Cortex of kidney (tissue), 1 donor: ENCODE measurements around the gene EXOSC9.
"Not testable (repeated sequence)": the region's sequence is repeated elsewhere in the genome, so short reads cannot be mapped to it uniquely, and the experiment has no call there.

Experiments
- DNase-seq: peaks from one replicate; lab custom pipeline; 2025; lab: John Stamatoyannopoulos, UW

EXOSC9 gene, protein sequence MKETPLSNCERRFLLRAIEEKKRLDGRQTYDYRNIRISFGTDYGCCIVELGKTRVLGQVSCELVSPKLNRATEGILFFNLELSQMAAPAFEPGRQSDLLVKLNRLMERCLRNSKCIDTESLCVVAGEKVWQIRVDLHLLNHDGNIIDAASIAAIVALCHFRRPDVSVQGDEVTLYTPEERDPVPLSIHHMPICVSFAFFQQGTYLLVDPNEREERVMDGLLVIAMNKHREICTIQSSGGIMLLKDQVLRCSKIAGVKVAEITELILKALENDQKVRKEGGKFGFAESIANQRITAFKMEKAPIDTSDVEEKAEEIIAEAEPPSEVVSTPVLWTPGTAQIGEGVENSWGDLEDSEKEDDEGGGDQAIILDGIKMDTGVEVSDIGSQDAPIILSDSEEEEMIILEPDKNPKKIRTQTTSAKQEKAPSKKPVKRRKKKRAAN

DNA sequence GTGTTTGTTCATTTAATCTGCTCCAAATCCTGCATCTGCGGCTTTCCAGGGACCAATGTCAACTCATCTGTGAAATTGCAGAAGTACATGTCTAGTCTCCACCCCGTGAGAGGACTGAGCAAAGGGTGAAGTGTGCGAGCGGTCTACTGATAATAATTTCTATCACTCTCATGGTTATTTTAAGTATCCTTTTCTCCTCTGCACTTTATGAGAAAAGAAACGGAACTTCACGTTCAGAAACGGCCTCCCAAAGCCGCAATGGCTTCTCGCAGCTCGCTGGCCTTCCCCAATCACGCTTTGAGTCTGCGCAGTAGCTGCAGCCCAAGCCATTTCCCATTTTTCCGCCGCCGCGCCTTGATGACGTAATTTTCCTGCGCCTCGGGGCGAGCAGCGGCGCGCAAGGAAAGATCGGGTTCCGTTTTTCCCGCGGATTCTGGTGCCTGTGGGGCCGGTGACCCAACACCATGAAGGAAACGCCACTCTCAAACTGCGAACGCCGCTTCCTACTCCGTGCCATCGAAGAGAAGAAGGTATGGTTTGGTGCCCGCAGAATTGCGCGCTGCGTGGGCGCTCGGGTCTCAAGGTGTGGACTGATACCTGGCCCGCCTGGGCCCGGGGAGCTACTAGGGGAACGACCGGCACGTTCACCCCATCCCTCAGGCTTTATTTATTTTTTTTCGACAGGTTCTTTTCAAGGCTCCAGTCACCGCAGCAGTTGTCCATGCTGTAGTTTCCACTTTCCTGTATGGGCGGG is at the start of gene EXOSC9:
TSS of gene EXOSC9 (plus strand) at position 363 of the 754 bp plus-strand sequence. CDS start at position 465, 102 bp downstream.
- peak; percentile 20 for DNase-seq

DNA sequence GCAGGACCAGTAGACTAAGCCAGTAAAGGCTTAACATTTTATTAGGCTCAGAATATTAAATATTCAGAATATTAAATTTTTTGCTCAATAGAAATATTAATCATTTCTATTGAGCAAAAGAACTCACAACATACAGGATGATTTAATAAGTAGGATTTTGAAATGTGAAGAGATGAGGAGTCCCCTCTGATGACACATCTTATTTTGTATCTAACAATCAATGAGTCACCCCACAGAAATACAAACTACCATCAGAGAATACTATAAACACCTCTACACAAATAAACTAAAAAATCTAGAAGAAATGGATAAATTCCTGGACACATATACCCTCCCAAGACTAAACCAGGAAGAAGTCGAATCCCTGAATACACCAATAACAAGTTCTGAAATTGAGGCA is 49.0 kb upstream of the EXOSC9 start:
- not testable (repeated sequence) for DNase-seq

DNA sequence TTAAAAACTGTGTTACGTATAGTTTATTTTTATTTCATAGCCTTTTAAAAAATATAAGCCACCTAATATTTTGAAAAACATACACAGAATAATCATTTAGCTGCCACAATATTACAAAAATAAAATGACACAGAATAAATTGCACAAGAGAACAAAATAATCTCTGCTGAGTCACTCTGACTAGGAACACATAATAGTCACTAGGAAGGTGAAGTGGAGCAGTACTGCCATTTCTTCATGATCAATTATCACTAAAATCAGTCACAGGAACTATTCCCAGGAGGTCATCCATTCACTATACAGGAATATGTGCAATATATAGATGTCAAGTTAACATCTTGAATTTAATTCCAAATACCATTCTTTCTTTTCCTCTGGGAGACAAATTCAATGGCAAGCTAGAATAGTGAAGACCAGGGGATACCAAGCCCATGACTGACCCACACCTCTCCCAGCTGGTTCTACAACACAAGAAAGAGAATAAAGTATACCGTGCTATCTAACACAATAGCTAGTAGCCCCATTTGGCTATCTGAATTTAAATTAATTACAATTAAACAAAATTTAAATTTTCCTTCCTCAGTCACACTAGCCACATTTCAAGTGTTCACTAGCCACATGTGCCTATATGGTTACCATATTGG is 42.1 kb upstream of the EXOSC9 start:
- DNase-seq, result no peak

DNA sequence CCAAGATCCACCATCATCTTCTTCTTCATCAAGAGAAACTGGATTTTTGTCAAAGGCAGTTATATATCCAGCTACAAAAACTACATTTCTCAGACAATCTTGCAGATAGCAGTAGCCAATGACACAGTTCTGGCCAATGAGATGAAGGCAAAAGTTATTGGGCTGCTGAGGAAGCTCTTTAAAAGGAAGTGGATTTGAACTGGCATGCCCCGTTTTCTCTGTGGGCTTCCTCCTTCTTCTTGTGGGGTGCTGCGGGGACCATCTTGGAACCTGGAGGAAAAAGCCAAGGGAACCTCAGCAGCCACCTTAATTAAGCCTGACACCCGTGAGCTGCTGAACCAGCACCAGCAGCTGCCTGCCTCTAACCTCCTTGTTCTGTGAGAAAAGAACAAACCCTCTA is 40.9 kb upstream of the EXOSC9 start:
- no peak for DNase-seq

DNA sequence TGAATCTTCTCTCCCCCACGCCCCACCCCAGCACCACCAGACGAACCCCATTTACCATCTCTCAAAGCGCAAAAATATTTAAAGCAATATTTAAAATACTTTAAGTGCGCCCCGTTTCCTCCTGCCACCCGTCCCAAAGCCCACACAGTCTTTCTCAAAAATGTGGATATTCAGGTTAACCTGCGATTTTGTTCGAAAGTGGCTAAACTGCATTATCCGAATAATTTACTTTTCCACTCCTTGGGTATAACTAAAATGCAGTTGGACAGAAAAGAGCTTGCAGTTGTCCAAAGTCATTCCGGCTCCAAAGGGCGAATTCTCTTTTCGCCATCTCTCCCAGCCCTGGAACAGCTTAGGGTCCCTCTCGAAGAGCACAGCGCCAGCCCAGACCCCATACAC is 36.8 kb upstream of the EXOSC9 start:
- DNase-seq, result no peak

DNA sequence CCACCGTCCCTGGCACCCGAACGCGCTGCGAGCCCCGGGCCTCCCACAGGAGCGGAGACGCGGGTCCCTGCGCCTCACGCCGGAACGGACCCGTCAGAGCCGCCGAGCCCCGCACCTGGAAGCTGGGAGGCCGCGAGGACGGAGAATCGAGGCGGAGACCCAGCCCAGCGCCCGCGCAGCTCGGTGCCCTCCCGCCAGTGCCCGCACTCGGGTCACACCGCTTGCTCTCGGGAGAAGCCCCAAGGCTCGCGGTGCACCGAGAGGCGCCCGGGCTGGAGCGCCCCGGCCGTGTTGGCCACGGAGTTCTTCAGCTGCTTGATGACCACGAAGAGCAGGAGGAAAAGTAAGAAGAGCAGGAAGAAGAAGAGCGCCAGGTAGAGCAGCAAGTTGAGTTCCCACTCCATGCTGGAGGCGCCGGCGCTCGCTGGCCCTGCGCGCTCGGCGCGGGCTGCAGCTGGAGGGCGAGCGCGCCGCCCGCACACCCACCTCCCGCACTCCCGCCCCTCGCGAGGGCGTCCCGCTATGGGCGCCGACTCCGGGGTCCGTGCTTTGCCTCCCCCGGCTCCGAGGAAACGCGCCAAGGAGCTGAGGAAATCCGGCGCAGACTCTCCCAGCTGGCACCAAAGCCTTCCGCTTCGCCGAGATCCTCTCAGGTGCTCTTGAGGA is 36.3 kb upstream of the EXOSC9 start, which contains the start of gene SMIM43:
TSS of gene SMIM43 (minus strand) at position 463 of the 666 bp plus-strand sequence. CDS start at position 404, 59 bp downstream.
- DNase-seq, result no peak

DNA sequence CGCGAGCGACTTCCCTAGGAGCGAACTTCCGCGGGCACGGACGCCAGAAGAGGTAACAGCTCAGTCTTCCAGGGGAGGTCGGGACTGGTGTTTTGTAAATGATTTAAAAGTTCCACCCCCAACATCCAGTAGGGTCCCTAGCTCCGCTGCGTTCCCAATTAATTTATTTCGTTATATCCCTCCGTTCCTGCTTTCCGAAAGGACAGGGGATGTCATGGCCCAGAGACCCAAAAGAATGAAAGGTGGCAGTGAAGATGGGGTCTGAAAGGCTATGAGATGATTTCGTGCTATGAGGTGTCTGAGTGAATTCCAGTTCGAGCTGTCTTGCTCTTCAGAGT is 35.8 kb upstream of the EXOSC9 start:
- no peak for DNase-seq

DNA sequence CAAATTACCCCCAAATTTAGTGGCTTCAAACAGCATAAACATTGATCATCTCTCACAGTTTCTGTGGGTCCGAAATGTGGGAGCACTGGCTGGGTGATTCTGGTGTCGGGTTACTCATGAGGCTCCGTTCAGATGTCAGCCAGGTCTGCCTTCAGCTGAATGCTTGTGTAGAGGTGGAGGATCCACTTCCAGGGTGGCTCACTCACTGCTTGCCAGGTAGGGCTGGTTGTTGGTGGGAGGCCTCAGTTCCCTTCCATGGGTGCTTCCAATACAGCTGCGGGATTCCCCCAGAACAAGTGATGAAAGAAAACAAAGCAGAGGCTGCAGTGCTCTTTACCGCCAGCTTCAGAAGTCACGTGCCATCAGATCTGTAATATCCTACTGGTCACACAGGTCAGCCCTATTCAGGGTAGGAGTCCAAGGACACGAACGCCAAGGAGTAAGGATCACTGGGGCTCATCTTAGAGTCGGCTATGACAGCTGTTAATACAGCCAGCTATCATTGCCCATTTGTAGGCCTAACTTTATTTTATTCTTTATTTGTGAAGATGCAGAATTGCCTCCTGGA is 35.1 kb upstream of the EXOSC9 start:
- no peak for DNase-seq

DNA sequence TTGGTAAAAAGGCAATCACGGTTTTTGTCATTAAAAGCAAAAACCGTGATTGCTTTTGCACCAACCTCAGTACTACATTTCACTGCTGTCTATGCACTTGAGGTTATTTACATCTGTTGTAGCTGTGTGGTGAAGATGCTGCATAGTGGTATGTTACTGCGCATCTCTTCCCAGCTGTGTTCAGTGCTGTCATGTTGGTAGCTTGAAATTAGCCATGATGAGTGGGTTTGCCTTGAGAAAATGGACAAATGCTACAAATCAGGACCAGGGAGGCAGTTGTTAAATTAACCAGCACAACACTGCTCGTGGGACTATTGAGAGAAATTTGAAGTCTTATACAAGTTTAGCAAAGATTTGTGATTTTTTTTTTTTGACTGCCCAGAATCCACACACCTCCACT is 34.0 kb upstream of the EXOSC9 start:
- no peak for DNase-seq

DNA sequence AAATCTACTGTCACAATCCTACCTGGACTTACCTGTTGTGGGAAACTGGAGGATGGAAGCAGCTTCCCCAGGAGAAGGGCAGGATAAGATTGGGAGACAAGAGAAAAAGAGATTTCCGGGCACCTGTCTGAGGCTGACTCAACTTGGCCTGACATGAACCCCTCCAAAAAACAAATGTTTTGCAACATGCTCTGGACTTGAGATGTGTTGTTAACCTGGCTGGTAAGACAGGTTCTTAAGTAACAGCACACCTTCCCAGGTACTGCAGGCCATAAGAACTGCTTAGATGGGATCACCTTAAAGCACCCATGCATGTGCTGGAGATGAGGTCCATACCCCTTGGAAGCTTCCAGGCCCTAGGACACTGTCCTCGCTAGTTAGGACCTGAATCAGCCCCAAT is 31.8 kb upstream of the EXOSC9 start:
- DNase-seq, result no peak

DNA sequence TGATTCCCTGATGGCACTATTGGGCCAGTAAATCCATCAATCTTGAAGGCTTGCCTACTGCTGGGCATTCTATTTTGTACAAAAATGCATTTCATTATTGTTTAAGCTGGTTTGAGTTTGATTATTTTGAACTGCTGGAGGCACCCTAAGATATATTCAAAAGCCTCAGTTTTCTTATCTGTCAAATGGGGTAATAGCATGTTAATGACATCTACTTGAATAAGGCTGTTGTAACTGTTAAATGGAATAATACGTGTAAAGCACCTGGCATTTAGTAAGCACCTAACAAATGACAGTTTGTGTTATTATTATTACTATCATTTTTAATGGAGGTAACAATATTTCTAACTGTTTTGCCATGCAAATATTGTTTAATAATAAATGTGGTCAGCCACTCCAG is 29.3 kb upstream of the EXOSC9 start:
- DNase-seq, result no peak

DNA sequence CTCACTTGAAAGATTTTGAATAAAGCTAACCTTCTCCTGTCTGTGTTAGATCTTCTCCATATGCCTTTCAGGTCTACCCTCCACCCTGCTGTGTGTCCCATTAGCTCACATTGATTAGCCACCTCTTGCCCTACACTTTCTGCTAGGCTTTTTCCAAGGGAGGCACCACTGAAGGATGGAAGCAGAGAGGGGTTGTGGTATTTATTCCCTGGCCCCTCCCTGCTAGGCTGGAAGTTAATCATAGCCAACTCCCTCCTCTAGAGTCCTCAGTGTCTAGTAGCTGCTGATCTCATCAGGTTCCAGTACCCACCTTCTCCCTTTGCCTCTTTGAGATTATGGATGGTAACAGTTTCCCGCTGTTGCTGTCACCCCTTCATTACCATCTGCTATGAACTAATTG is 27.2 kb upstream of the EXOSC9 start:
- DNase-seq, result no peak

DNA sequence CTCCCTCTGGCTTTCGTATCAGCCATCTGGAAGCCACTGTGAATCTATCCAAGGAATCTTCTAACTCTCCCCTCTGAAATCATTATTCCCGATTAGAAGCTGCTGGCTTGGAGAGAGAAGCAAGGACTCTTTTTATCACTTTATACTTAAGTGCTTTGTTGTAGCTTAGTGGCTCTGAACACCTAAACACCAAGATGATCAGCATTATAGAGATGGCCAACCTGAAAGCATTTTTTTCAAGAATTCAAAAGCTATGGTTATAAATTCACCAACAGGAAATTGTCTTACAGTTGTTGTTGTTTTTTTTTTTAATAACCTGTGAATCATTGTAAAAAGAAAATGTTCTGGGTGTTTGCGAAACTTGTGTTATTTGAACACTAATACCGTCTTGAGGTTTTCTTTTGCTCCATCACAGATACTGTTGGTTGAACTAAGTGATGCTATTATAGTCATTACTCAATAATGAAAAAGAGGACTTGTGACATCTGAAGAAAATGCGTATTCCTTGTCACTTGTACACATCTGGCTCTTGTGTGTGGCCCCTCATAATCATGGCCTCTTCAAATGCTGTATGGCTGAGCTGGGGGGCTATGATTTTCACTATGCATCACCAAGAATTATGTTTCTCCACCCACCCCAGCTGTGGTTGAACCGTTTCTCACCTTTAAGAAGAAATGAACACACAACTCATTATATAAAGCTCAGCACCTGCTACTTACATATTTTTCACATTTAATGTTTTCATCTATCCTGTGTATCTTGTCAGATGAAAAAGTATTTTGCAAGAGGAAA is 24.3 kb upstream of the EXOSC9 start:
- DNase-seq, result no peak

DNA sequence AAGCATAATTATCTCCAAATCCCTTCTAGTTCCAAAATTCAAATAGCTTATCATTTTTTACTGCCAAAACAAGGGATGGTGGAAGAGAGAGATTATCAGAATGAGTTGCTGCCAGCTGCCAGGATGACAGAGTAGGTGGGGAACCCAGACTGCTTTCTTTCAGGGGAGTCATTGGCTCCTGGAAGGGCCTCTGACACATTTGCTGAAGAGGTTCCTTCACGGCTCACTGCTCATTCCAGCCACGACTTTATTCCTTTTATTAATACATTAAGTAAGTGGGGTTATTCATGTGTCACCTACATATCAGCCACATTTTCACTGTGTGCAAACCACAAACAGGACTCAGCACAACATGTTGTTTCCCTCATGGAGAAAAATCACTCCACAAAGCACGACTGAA is 23.5 kb upstream of the EXOSC9 start:
- no peak for DNase-seq

DNA sequence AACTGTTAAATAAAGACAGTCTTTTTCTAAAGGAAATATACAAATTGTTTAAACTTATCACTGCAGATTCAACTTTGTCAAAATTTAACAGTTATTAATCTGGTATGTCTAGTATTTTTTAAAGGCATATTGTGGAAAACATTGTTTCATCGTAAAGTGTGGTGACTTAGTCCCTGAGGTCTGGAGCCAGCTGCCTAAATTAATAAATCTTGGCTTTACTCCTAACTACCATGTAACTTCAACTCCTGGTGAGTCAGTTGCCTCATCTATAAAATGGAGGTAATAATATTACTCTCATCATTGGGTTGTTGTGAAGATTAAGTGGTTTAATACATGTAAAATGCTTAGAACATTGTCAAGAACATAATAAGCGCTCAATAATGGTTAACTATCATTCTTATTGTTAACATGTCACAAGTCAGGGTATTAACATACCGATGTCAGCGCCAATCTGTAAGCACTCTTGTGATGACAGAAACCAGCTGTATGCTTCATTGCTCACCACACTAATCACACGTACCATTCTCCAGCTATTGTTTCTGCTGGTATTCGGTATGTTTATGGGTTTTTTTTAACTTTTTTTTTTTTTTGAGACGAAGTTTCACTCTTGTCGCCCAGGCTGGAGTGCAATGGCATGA is 22.0 kb upstream of the EXOSC9 start:
- DNase-seq, result no peak

DNA sequence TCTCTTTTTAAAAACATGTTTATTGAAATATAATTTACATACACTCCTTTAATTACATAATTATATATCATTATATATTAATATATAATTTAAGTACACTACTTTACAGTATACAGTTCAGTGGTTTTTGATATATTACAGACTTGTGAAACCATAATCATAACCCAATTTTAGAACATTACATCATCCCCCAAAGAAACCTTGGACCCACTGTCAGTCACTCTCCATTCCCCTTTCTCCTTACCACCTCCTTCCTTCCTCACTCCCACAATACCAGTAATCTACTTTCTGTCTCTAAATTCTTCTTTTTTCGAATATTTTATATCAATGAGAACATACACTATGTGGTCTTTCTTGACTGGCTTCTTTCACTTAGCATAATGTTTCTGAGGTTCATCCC is 17.9 kb upstream of the EXOSC9 start:
- no peak for DNase-seq

DNA sequence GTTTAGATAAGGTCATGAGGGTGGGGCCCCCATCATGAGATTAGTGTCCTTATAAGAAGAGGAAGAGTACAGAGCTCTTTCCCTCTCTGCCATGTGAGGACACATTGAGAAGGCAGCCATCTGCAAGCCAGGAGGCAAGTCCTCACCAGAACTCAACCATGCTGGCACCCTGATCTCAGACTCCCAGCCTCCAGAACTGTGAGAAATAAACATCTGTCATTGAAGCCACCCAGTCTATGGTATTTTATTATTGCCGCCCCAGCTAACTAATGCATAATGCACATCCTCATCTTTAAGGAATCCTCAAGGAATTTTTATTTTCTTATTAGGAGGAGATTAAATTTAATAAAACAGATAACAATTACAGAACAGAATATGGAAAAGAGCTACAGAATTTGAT is 16.7 kb upstream of the EXOSC9 start:
- DNase-seq, result no peak

DNA sequence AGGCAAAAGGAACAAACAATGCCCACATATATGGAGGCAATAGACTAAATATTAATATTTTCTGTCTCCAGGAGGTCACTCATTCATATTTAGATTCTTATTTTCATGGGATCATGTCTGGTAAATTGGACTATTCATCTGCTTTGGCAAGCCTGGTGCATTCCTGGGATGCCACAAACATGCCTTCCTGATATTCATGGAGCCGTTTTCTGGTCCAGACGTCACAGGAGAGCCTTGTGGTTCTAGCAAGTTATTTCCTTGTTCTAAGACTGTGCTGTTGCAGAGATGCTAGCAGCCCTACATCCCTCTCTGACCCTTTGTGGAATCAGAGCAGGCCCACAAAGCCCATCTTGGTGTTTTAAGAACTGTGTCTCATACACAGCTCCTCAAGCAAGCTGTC is 16.1 kb upstream of the EXOSC9 start:
- DNase-seq, result no peak

DNA sequence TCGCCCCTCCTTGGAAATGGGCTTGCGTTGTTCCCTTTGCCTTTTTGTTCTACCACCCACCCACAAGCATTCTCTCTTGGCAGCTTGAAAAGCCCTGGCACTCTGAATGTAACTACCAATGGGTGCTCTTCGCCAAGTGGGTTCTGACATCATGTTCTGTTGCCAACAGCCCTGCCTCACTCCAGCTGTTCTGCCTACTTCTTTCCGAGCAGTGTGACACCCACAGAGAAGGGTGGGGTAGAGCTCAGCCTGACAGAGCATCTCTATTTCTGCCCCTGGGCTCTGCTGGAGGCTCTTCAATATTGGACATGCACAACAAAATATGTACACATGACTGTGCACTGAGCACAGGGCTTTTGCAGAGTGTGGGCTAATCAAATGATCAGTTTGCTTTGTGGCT is 15.6 kb upstream of the EXOSC9 start:
- DNase-seq, result no peak

DNA sequence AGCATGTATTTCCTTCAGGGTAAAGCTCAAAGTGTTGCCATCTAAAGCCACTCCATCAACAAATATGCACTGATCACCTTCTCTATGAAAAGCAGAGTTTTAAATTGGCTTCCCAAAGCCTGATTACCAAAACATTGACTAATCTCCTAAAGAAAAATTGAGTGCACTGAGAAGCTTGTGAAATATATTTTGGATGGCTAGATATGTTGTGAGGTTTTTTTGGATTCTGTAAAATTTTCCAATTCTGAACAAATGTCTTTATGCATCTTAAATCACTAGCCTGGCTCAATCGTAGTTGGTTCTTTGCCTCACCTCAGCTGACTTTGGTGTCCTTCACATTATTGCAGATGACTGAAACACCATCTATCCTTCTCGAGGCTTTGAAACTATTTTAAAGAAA is 14.9 kb upstream of the EXOSC9 start:
- DNase-seq, result no peak

DNA sequence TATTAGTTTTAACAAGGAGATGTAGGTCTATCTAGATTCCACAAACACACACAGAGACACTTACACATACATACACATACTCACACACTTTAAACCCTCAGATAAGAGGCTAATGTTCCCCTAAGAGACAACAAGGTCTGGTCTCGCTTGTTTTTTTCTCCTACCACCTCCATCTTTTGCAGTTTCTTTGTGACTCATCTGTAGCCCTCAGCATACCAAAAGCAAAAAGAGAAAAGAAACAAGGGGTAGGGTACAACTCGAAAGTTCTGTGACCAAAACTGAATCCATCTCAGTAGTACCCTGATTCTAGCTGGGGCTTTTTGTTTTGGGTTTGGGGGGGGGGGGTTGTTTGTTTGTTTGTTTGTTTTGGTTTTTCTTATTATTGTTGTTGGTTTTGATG is 12.2 kb upstream of the EXOSC9 start:
- DNase-seq, result no peak
